GM12865 (cell line): Measurements from ENCODE around the gene DYNLL1.
A peak's percentile ranks its signal among the peaks of the same experiment; 100 is the strongest.
"Not testable (repeated sequence)": the region's sequence is repeated elsewhere in the genome, so short reads cannot be mapped to it uniquely, and the experiment has no call there.

ENCODE experiments used
- DNase-seq: peaks from one replicate; pipeline ENCODE4 v3.0.0; 2010; ENCODE audit warnings: low read depth
- H3K4me3 ChIP-seq: 2 replicates; pipeline ENCODE4 v1.5.1; 2011; ENCODE audit warnings: mild to moderate bottlenecking, low read depth, low read length, control low read depth
- CTCF ChIP-seq: IDR thresholded peaks from 2 replicates; pipeline ENCODE4 v1.5.1; 2011; ENCODE audit warnings: low read length, control low read depth, low read depth, inconsistent platforms; ENCODE audit not compliant: insufficient read depth; ENCODE audit errors: missing control alignments

The DYNLL1 gene

GRCh38 chr12:120514002-120514401 lies 18.1 kb downstream of the DYNLL1 start:
- TF ChIP-seq CTCF: no peak
- no peak overlapping the region for H3K4me3 ChIP-seq
- DNase-seq: no peak

- H3K4me3 ChIP-seq: no peak overlapping the region
- DNase-seq: no peak
- no peak for TF ChIP-seq CTCF
Observed at GRCh38 chr12:120515496-120515895, 19.6 kb downstream of the DYNLL1 start.

- not testable (repeated sequence) for H3K4me3 ChIP-seq, DNase-seq
Observed at GRCh38 chr12:120519324-120519723, 23.4 kb downstream of the DYNLL1 start.

- H3K4me3 ChIP-seq: no peak overlapping the region
- DNase-seq: no peak
- TF ChIP-seq CTCF: no peak
Observed at GRCh38 chr12:120522568-120522967, 26.7 kb downstream of the DYNLL1 start.

- TF ChIP-seq CTCF: no peak
- peak within 1 kb of the TSS; percentile 82 for H3K4me3 ChIP-seq
- DNase-seq: peak; percentile 89
Observed at GRCh38 chr12:120528861-120529525, 33.1 kb downstream of the DYNLL1 start, which contains the start of gene COQ5. Gene COQ5, minus strand, starts transcription at chr12:120529158. Its CDS starts 17 bp downstream, at chr12:120529141.

GRCh38 chr12:120529641-120530417 lies 33.9 kb downstream of the DYNLL1 start:
- H3K4me3 ChIP-seq: peak overlapping the region; percentile 82
- DNase-seq: peak; percentile 47
- TF ChIP-seq CTCF: no peak

GRCh38 chr12:120530418-120530761 lies 34.5 kb downstream of the DYNLL1 start:
- peak overlapping the region; percentile 82; the same call in 1 of the 2 replicates for H3K4me3 ChIP-seq
- not testable (repeated sequence) for DNase-seq

- no peak for TF ChIP-seq CTCF
- peak; percentile 64 for DNase-seq
- H3K4me3 ChIP-seq: no peak overlapping the region
Observed at GRCh38 chr12:120532701-120533238, 36.9 kb downstream of the DYNLL1 start.
